Measurements from ENCODE around the gene SYPL1.

DNA sequence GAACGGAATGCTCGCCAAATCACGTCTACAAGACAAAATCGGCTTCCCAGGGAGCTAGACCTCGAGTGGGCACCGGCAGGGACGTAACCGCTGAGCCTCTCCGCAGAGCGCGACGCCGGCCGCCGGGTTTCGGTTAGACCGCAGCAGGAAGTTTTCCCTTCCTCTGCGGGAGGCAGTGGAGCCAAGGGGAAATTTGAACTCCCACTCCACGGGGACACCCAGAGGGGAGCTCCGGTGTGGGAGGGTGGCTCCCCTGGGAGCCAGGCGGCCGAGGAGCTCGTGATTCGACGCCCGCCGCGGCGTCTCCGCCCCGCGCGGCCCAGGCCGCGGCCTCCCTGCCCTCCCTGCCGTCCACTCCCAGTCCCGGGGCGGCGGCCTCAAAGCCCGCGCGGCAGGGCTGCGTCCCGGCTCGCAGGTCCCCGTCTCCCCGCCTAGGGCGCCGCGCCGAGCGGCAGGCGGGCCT, 426 bp downstream of the SYPL1 start:
- TF ChIP-seq, protein P1, sequence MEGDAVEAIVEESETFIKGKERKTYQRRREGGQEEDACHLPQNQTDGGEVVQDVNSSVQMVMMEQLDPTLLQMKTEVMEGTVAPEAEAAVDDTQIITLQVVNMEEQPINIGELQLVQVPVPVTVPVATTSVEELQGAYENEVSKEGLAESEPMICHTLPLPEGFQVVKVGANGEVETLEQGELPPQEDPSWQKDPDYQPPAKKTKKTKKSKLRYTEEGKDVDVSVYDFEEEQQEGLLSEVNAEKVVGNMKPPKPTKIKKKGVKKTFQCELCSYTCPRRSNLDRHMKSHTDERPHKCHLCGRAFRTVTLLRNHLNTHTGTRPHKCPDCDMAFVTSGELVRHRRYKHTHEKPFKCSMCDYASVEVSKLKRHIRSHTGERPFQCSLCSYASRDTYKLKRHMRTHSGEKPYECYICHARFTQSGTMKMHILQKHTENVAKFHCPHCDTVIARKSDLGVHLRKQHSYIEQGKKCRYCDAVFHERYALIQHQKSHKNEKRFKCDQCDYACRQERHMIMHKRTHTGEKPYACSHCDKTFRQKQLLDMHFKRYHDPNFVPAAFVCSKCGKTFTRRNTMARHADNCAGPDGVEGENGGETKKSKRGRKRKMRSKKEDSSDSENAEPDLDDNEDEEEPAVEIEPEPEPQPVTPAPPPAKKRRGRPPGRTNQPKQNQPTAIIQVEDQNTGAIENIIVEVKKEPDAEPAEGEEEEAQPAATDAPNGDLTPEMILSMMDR (IDR thresholded peaks at IDR 0.05; ENCODE audit: low read depth, low read length, poor library complexity, severe bottlenecking): no peak
- no peak for TF ChIP-seq EZH2phosphoT487 (IDR thresholded peaks at IDR 0.05; ENCODE audit: borderline replicate concordance, low read length)

Measured in DOHH2 (cell line).